Measurements from ENCODE around the gene CDK5R1.

DNA sequence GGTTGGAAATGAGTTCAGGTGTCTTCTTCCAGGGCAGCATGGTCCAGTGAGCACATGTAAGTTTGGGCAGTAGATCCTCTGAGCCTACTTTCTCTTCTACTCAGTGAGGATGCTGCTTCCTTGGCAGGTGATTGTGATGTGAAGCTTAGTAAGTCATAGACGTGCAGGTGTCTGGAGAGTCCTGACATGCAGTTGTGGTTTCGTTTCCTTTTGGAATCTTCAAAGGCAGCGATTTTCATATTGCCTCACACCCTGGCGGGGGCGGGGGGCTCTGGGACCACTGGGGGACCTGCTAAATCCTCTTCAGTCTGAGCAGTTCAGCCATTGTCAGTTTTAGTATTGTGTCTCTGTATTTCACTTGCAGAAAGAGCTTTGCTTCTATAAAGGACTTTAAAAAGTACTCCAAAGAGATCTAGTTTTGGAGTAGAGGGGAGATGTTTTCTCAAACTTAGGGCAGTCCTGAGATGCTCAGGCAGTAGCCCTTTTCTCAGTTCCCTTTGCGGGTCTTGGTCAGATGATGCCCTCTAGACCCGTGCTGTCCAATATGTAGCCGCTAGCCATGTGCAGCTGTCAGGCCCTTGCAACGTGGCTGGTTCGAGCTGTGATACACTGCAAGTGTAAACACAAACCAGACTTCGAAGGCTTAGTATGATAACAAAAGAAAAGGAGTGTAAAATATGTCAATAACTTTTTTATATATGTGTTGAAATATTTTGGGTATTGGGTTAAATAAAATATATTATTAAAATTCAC, 4.0 kb upstream of the CDK5R1 start:
- no peak for TF ChIP-seq EZH2phosphoT487 (IDR thresholded peaks at IDR 0.05; ENCODE audit: borderline replicate concordance)
- TF ChIP-seq, protein P1, sequence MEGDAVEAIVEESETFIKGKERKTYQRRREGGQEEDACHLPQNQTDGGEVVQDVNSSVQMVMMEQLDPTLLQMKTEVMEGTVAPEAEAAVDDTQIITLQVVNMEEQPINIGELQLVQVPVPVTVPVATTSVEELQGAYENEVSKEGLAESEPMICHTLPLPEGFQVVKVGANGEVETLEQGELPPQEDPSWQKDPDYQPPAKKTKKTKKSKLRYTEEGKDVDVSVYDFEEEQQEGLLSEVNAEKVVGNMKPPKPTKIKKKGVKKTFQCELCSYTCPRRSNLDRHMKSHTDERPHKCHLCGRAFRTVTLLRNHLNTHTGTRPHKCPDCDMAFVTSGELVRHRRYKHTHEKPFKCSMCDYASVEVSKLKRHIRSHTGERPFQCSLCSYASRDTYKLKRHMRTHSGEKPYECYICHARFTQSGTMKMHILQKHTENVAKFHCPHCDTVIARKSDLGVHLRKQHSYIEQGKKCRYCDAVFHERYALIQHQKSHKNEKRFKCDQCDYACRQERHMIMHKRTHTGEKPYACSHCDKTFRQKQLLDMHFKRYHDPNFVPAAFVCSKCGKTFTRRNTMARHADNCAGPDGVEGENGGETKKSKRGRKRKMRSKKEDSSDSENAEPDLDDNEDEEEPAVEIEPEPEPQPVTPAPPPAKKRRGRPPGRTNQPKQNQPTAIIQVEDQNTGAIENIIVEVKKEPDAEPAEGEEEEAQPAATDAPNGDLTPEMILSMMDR (conservative IDR thresholded peaks at IDR 0.05; ENCODE audit: low read length): no peak
